Measurements from ENCODE around the gene TRIM44. TPM values are rescaled to one million over a fixed set of nuclear protein-coding genes. Genes with fewer than 3 reads are reported as not detected.

TRIM44 gene
- total RNA-seq, 1 donor from 2014 or later, result 13.5 TPM

- no peak for FAIRE-seq
- DNase-seq (ENCODE audit: low spot score in 2 of 2), result no peak
Measured at GRCh38 chr11:35781861-35782470, 119.4 kb downstream of the TRIM44 start.

- no peak for FAIRE-seq
- no peak for DNase-seq (ENCODE audit: low spot score in 2 of 2)
Measured at GRCh38 chr11:35783809-35784208, 121.2 kb downstream of the TRIM44 start.

GRCh38 chr11:35784699-35785098 lies 122.1 kb downstream of the TRIM44 start:
- DNase-seq (ENCODE audit: low spot score in 2 of 2) (no peak), FAIRE-seq (no peak)

GRCh38 chr11:35785287-35786167 lies 123.0 kb downstream of the TRIM44 start:
- DNase-seq (ENCODE audit: low spot score in 2 of 2) (no peak), FAIRE-seq (no peak)

GRCh38 chr11:35786188-35786587 lies 123.6 kb downstream of the TRIM44 start:
- no peak for FAIRE-seq
- DNase-seq (ENCODE audit: low spot score in 2 of 2), result no peak

- FAIRE-seq, result no peak
- no peak for DNase-seq (ENCODE audit: low spot score in 2 of 2)
Measured at GRCh38 chr11:35787013-35787504, 124.5 kb downstream of the TRIM44 start.

- DNase-seq (ENCODE audit: low spot score in 2 of 2) (no peak), FAIRE-seq (no peak)
Measured at GRCh38 chr11:35787626-35788025, 125.1 kb downstream of the TRIM44 start.

- FAIRE-seq (no peak), DNase-seq (ENCODE audit: low spot score in 2 of 2) (no peak)
Measured at GRCh38 chr11:35791088-35791958, 128.7 kb downstream of the TRIM44 start.

- no peak for FAIRE-seq
- DNase-seq (ENCODE audit: low spot score in 2 of 2), result no peak
Measured at GRCh38 chr11:35792148-35792845, 129.7 kb downstream of the TRIM44 start.

- no peak for FAIRE-seq
Measured at GRCh38 chr11:35792846-35793192, 130.2 kb downstream of the TRIM44 start.

GRCh38 chr11:35794333-35794732 lies 131.8 kb downstream of the TRIM44 start:
- FAIRE-seq (no peak), DNase-seq (ENCODE audit: low spot score in 2 of 2) (no peak)

More at GRCh38 chr11:35792846-35793192, 130.2 kb downstream of the TRIM44 start:
- DNase-seq (ENCODE audit: low spot score in 2 of 2), result no peak

GRCh38 chr11:35794850-35795249 lies 132.3 kb downstream of the TRIM44 start:
- DNase-seq (ENCODE audit: low spot score in 2 of 2), result no peak
- no peak for FAIRE-seq

GRCh38 chr11:35796562-35796961 lies 134.0 kb downstream of the TRIM44 start:
- no peak for DNase-seq (ENCODE audit: low spot score in 2 of 2)
- no peak for FAIRE-seq

- FAIRE-seq (no peak), DNase-seq (ENCODE audit: low spot score in 2 of 2) (no peak)
Measured at GRCh38 chr11:35798423-35798822, 135.8 kb downstream of the TRIM44 start.

- FAIRE-seq (no peak), DNase-seq (ENCODE audit: low spot score in 2 of 2) (no peak)
Measured at GRCh38 chr11:35798983-35799382, 136.4 kb downstream of the TRIM44 start.

GRCh38 chr11:35799655-35800054 lies 137.1 kb downstream of the TRIM44 start:
- FAIRE-seq, result no peak
- DNase-seq (ENCODE audit: low spot score in 2 of 2), result no peak

- no peak for DNase-seq (ENCODE audit: low spot score in 2 of 2)
- no peak for FAIRE-seq
Measured at GRCh38 chr11:35800970-35801953, 138.7 kb downstream of the TRIM44 start.

GRCh38 chr11:35802221-35802620 lies 139.6 kb downstream of the TRIM44 start:
- FAIRE-seq (no peak), DNase-seq (ENCODE audit: low spot score in 2 of 2) (no peak)

GRCh38 chr11:35802672-35803071 lies 140.1 kb downstream of the TRIM44 start:
- DNase-seq (ENCODE audit: low spot score in 2 of 2) (no peak), FAIRE-seq (no peak)

Data from frontal cortex (tissue), 4 donors.